ENCODE results near the gene PSMD1.
A peak's percentile ranks its signal among the peaks of the same experiment; 100 is the strongest.
"Not testable (repeated sequence)": the region's sequence is repeated elsewhere in the genome, so short reads cannot be mapped to it uniquely, and the experiment has no call there.

PSMD1 gene

DNA sequence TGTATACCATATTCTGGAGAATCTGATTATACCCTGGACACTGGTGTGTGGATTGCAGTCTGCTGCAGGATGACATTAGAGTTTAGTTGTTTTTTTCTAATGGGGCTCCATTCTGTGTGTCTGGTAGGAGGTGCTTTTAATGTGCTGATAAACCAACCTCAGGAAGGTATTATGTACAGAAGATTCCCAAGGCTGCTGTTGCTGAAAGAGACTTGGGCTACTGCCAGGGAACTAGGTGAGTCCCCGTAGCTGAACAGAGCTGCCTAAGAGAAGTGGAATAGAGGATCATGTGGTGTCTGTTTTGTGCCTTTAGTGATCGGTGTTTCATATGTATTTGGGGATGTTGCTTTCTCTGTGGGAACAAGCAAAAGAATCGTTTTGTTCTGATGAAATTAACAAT, 44.2 kb upstream of the PSMD1 start:
- TF ChIP-seq, protein P1, sequence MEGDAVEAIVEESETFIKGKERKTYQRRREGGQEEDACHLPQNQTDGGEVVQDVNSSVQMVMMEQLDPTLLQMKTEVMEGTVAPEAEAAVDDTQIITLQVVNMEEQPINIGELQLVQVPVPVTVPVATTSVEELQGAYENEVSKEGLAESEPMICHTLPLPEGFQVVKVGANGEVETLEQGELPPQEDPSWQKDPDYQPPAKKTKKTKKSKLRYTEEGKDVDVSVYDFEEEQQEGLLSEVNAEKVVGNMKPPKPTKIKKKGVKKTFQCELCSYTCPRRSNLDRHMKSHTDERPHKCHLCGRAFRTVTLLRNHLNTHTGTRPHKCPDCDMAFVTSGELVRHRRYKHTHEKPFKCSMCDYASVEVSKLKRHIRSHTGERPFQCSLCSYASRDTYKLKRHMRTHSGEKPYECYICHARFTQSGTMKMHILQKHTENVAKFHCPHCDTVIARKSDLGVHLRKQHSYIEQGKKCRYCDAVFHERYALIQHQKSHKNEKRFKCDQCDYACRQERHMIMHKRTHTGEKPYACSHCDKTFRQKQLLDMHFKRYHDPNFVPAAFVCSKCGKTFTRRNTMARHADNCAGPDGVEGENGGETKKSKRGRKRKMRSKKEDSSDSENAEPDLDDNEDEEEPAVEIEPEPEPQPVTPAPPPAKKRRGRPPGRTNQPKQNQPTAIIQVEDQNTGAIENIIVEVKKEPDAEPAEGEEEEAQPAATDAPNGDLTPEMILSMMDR (conservative IDR thresholded peaks at IDR 0.05): no peak

DNA sequence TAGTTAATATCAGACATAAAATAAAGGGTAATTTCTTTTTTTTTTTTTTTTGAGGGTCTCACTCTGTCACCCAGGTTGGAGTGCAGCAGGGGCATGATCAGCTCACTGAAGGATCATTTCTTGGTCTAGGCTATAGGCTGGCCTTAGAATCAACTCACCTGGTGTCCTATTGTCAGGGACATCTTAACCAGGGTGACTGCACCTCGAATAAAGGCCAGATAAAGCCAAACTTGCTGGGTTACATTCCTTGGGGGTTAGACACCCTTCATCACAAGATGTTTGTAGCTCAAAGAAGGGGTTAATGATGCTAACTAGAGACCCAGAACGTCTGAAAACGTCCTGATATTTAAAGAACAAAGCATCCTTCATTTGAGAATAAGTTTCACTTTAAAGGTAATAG, 42.8 kb upstream of the PSMD1 start:
- TF ChIP-seq, protein P1 (conservative IDR thresholded peaks at IDR 0.05): no peak
- H3K27ac ChIP-seq: no peak overlapping the region

More for the DNA sequence above, 44.2 kb upstream of the PSMD1 start:
- H3K27ac ChIP-seq: peak overlapping the region; percentile 8; the same call in 1 of the 2 replicates

DNA sequence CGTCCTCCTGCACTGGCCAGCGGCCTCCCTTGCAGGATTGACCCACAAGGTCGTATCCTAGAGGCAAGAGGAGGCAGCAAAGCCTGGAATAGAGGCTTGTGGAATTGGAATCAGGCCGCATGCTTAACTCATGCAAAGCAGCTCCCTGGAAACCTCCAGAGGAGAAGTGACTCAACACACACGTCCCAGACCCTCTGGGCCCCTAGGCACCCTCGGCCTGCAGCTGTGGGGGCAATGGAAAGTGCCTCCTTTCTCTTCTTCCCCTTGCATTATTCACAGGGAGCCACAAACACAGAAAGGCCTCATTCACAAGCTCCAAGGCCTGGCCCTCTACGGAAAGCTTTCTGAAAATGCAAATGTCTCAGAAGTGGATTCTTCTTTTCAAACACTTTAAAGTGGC, 41.2 kb upstream of the PSMD1 start:
- no peak overlapping the region for H3K27ac ChIP-seq
- TF ChIP-seq, protein P1 (conservative IDR thresholded peaks at IDR 0.05): no peak

DNA sequence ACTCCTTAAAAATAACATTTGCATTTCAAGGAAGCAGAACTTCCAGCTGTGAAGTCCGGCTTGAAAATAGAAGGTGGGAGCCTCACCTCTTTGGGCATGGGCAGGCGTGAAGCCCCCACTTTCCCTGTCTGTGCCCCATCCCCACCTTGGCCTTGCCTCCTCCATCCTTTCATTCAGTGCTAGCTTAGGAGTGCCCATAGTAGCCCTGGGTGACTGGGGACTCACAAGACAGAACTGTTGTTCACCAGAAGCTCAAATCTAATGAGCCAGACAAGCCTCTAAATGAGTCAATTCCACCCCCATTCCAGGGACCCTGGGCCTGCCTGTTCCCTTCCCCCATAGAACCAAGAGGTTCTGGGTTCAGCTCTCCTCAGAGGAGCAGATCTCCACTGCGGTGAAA, 40.7 kb upstream of the PSMD1 start:
- no peak overlapping the region for H3K27ac ChIP-seq
- TF ChIP-seq, protein P1 (conservative IDR thresholded peaks at IDR 0.05): no peak

DNA sequence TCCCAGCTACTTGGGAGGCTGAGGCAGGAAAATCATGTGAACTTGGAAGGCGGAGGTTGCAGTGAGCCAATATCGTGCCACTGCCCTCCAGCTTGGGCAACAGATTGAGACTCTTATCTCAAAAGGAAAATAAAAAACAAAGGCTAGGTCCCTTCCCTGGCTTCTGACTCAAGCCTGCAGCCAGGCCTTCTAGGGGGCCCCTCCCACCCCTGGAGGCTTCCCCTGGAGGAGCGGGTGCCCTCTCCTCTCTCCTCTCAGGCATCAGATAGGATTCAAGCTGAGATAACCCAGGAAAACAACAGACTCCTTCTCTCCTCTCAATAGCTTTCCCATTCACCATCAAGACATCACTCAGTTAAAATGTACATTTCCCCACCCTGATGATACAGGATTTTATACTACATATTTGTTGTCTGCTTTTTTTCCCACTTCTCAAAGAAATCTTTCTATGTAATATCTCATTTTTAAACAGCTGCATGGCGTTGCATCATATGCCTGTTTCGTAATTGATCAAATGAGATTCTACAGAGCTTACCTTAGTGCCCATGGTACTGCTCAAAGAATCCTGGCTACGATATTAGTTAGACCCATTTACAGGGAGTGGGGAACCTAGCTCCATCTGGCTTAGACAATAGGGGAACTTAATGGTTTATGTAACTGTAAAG, 40.0 kb upstream of the PSMD1 start:
- TF ChIP-seq, protein P1 (conservative IDR thresholded peaks at IDR 0.05): no peak
- H3K27ac ChIP-seq: no peak overlapping the region

DNA sequence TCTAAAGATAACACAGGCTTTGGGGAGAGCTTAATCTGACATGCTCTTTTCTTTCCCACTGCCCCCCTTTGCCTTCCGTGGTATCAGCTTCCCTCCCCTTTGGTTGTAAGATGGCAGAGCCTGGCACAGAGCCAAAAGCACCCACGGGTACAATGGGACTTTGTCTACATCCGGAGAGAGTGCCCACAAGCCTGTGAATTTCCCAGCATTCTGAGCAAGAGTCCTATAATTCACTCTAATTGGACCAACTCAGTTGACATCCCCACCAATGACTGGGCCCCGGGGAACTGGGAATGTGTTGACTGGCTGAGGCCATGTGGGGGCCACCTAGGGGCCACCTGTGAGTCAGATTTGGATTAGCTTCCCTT, 39.5 kb upstream of the PSMD1 start:
- TF ChIP-seq, protein P1 (conservative IDR thresholded peaks at IDR 0.05): no peak
- H3K27ac ChIP-seq: no peak overlapping the region

DNA sequence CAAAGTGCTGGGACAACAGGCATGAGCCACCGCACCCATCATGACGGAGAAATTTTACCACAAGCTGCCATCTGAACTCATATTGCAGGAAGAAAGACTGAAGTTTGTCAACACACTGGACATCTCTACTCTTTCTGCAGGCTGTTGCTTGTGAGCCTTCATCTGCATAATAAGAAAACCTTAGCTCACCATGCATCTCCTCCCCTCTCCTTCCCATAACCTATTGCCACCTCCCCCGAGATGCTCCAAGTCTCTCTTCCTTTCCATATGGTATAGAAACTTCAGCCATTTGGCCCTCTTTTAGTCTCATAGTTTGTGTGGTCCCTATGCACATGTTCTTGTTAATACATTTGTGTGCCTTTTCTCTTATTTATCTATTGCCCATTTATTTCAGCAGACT, 38.5 kb upstream of the PSMD1 start:
- H3K27ac ChIP-seq: no peak overlapping the region

DNA sequence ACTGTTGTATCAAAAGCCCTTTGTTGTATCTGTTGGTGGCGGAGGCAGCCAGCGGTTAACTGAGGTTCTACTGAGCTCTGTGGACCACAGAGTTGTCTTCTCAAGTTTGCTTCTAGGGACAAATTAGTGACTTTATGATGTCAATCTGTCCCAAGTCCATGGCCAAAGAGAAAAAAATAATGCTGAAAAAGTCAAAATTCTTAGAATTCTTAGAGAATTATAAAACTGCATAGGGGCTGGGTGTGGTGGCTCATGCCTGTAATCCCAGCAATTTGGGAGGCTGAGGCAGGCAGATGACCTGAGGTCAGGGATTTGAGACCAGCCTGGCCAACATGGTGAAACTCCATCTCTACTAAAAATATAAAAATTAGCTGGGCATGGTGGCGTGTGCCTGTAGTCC, 31.6 kb upstream of the PSMD1 start:
- not testable (repeated sequence) for H3K27ac ChIP-seq

More for the DNA sequence above, 38.5 kb upstream of the PSMD1 start:
- TF ChIP-seq, protein P1 (conservative IDR thresholded peaks at IDR 0.05): no peak

Data from VCaP (cell line).